H9 (cell line): ENCODE data around the gene SLC25A3. TPM values are rescaled to one million over a fixed set of nuclear protein-coding genes. Genes with fewer than 3 reads are reported as not detected.

Experiments used
- DNase-seq: peaks from one replicate; pipeline ENCODE4 v3.0.0-alpha.2; 2017
- H2AFZ ChIP-seq: one replicate; pipeline ENCODE4 v1.6.1; 2013; ENCODE audit warnings: mild to moderate bottlenecking, low read length, control low read depth, moderate library complexity
- H2AK5ac ChIP-seq: 2 replicates; pipeline ENCODE4 v1.6.1; 2013; ENCODE audit warnings: low read length, control low read depth, mixed read lengths; ENCODE audit not compliant: insufficient read length
- H2BK120ac ChIP-seq: one replicate; pipeline ENCODE4 v1.6.1; 2013; ENCODE audit warnings: low read depth, mild to moderate bottlenecking, low read length, control low read depth, inconsistent platforms; ENCODE audit not compliant: poor library complexity, severe bottlenecking
- H2BK12ac ChIP-seq: 2 replicates; pipeline ENCODE4 v1.6.1; 2013; ENCODE audit warnings: low read length, control low read depth, mixed read lengths, low read depth; ENCODE audit not compliant: insufficient read length
- H2BK15ac ChIP-seq: 2 replicates; pipeline ENCODE4 v1.6.1; 2013; ENCODE audit warnings: low read depth, low read length, control low read depth
- H2BK20ac ChIP-seq: one replicate; pipeline ENCODE4 v1.6.1; 2013; ENCODE audit warnings: low read depth, mild to moderate bottlenecking, low read length, control low read depth, inconsistent platforms; ENCODE audit not compliant: poor library complexity, severe bottlenecking
- H2BK5ac ChIP-seq: 2 replicates; pipeline ENCODE4 v1.6.1; 2013; ENCODE audit warnings: low read length, control low read depth, mixed read lengths; ENCODE audit not compliant: insufficient read length
- H3K14ac ChIP-seq: 2 replicates; pipeline ENCODE4 v1.6.1; 2013; ENCODE audit warnings: low read length, control low read depth; ENCODE audit not compliant: insufficient read depth
- H3K18ac ChIP-seq: 2 replicates; pipeline ENCODE4 v1.6.1; 2013; ENCODE audit warnings: low read depth, mild to moderate bottlenecking, mixed read lengths, low read length, control low read depth; ENCODE audit not compliant: insufficient read length
- H3K23ac ChIP-seq: 2 replicates; pipeline ENCODE4 v1.6.1; 2013; ENCODE audit warnings: low read length, control low read depth, mixed read lengths, low read depth; ENCODE audit not compliant: insufficient read length
- H3K23me2 ChIP-seq: 2 replicates; pipeline ENCODE4 v1.6.1; 2013; ENCODE audit warnings: low read depth, mild to moderate bottlenecking, mixed read lengths, low read length, control low read depth; ENCODE audit not compliant: insufficient read length, poor library complexity, severe bottlenecking
- H3K27ac ChIP-seq: 2 replicates; pipeline ENCODE4 v1.5.1; 2013; ENCODE audit warnings: low read length, control low read depth, mixed read lengths, low read depth; ENCODE audit not compliant: insufficient read length
- H3K27me3 ChIP-seq: 2 replicates; pipeline ENCODE4 v1.6.1; 2013; ENCODE audit warnings: low read length, control low read depth, inconsistent platforms; ENCODE audit not compliant: insufficient read depth
- H3K4ac ChIP-seq: 2 replicates; pipeline ENCODE4 v1.6.1; 2013; ENCODE audit warnings: low read depth, mild to moderate bottlenecking, control low read depth, inconsistent platforms, low read length, moderate library complexity
- H3K4me1 ChIP-seq: 2 replicates; pipeline ENCODE4 v1.6.1; 2013; ENCODE audit warnings: low read length, control low read depth, inconsistent platforms; ENCODE audit not compliant: insufficient read depth
- H3K4me2 ChIP-seq: 2 replicates; pipeline ENCODE4 v1.6.1; 2013; ENCODE audit warnings: low read length, control low read depth, mixed read lengths; ENCODE audit not compliant: insufficient read length, insufficient read depth
- H3K56ac ChIP-seq: 2 replicates; pipeline ENCODE4 v1.6.1; 2013; ENCODE audit warnings: low read depth, mild to moderate bottlenecking, mixed read lengths, low read length, control low read depth; ENCODE audit not compliant: insufficient read length
- H3K79me1 ChIP-seq: 2 replicates; pipeline ENCODE4 v1.6.1; 2013; ENCODE audit warnings: low read depth, mild to moderate bottlenecking, moderate library complexity, low read length, control low read depth, inconsistent platforms; ENCODE audit not compliant: insufficient read depth, poor library complexity, severe bottlenecking
- H3K79me2 ChIP-seq: 2 replicates; pipeline ENCODE4 v1.6.1; 2013; ENCODE audit warnings: low read length, control low read depth, inconsistent platforms; ENCODE audit not compliant: insufficient read depth
- H3K9ac ChIP-seq: 2 replicates; pipeline ENCODE4 v1.6.1; 2013; ENCODE audit warnings: low read length, control low read depth, mixed read lengths; ENCODE audit not compliant: insufficient read length; ENCODE audit errors: extremely low read depth
- H3K9me3 ChIP-seq: one replicate; pipeline ENCODE4 v1.6.1; 2013; ENCODE audit warnings: low read depth, low read length, inconsistent platforms; ENCODE audit not compliant: control insufficient read depth
- H3T11ph ChIP-seq: one replicate; pipeline ENCODE4 v1.6.1; 2013; ENCODE audit warnings: mild to moderate bottlenecking, low read length, control low read depth, inconsistent platforms
- H4K20me1 ChIP-seq: one replicate; pipeline ENCODE4 v1.6.1; 2013; ENCODE audit not compliant: control insufficient read depth, insufficient read length, insufficient read depth
- H4K5ac ChIP-seq: 2 replicates; pipeline ENCODE4 v1.6.1; 2013; ENCODE audit warnings: low read depth, mild to moderate bottlenecking, mixed read lengths, low read length, control low read depth; ENCODE audit not compliant: insufficient read length
- H4K8ac ChIP-seq: replicated peaks from 2 replicates; pipeline ENCODE4 v1.6.1; 2013; ENCODE audit warnings: low read length, control low read depth, mixed read lengths, low read depth; ENCODE audit not compliant: insufficient read length
- H4K91ac ChIP-seq: 2 replicates; pipeline ENCODE4 v1.6.1; 2013; ENCODE audit warnings: low read depth, mild to moderate bottlenecking, moderate library complexity, mixed read lengths, low read length, control low read depth; ENCODE audit not compliant: insufficient read length
- H3K27ac Mint-ChIP-seq, 3 experiments: 2 replicates in 2 of 3; 3 replicates in 1 of 3; pipeline ENCODE4 v1.8.0; 2020 to 2021; ENCODE audit warnings: mixed read lengths in 3 of 3, mild to moderate bottlenecking in 1 of 3, moderate library complexity in 1 of 3
- H3K27me3 Mint-ChIP-seq: 2 replicates; pipeline ENCODE4 v1.8.0; 2021; ENCODE audit warnings: low read depth, mild to moderate bottlenecking, moderate library complexity, mixed read lengths
- H3K36me3 Mint-ChIP-seq, 3 experiments: 2 replicates in 2 of 3; 3 replicates in 1 of 3; pipeline ENCODE4 v1.8.0; 2020 to 2021; ENCODE audit warnings: low read depth in 3 of 3, mixed read lengths in 3 of 3; ENCODE audit not compliant: insufficient read depth in 1 of 3
- H3K4me1 Mint-ChIP-seq, 2 experiments: 2 replicates each; pipeline ENCODE4 v1.8.0; 2020; ENCODE audit warnings: mixed read lengths in 2 of 2
- H3K4me3 Mint-ChIP-seq, 2 experiments: 2 replicates in 1 of 2; 3 replicates in 1 of 2; pipeline ENCODE4 v1.8.0; 2020 to 2021; ENCODE audit warnings: mild to moderate bottlenecking in 2 of 2, mixed read lengths in 2 of 2, moderate library complexity in 1 of 2
- H3K9me3 Mint-ChIP-seq, 2 experiments: 2 replicates in 1 of 2; 3 replicates in 1 of 2; pipeline ENCODE4 v1.8.0; 2020; ENCODE audit warnings: mild to moderate bottlenecking in 2 of 2, mixed read lengths in 2 of 2, moderate library complexity in 1 of 2
- CTCF ChIP-seq: fragments of 200-600 bp; sonication (generic); conservative IDR thresholded peaks from 3 replicates; pipeline ENCODE4 v1.8.0; 2021; ENCODE audit warnings: antibody characterized with exemption, mild to moderate bottlenecking
- WGBS: extraction: QIAGEN DNeasy Blood & Tissue Kit; methylation state at CpG from one replicate; pipeline ENCODE4 v1.1.7; 2013; ENCODE audit warnings: missing lambda C conversion rate, low lambda C conversion rate, mixed read lengths; ENCODE audit not compliant: insufficient read length; ENCODE audit errors: extremely low coverage; 5-methylcytosine and 5-hydroxymethylcytosine counted together
- total RNA-seq: library from RNA; stranded (reverse); gene quantifications from 2 replicates; pipeline ENCODE4 v1.2.1, GENCODE V29; 2021

SLC25A3 gene
- total RNA-seq, 1 experiment from 2014 or later: 673 TPM

DNA sequence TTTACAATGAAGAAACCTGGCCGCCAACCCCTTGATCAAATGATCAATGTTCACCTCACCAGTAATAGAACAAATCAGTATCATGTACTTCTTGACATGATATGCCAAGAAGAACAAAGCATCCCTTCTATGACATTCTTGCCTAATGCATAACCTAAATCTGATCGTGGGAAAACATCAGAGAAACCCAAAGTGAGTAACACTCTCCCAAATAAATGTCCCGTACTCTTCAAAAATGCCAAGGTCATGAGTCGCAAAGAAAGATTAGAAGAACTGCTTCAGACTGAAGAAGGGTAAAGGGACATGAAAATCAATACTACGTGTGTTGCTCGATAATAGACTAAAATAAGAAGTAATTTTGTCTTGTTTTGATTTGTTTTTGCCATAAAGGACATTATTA, 11.4 kb upstream of the SLC25A3 start:
- H3K27ac ChIP-seq: no peak overlapping the region
- no peaks in the 10 kb centered on the region for H4K20me1 ChIP-seq
- no peak overlapping the region for H3K27ac Mint-ChIP-seq
- no peaks in the 10 kb centered on the region; the same call in 1 of the 2 replicates for H3K27me3 ChIP-seq
- no peaks in the 10 kb centered on the region for H3K4me1 Mint-ChIP-seq
- H3K36me3 Mint-ChIP-seq: no peaks in the 10 kb centered on the region
- H3K9me3 Mint-ChIP-seq: no peaks in the 10 kb centered on the region
- H3K9me3 ChIP-seq: no peaks in the 10 kb centered on the region
- H2BK12ac ChIP-seq: no peak overlapping the region
- no CpG with 5 or more reads among the region's 6 CpGs for WGBS
- H3K4ac ChIP-seq: no peak overlapping the region
- no peak overlapping the region for H4K5ac ChIP-seq
- H3K27me3 Mint-ChIP-seq: no peaks in the 10 kb centered on the region; the same call in 1 of the 2 replicates
- no peak for DNase-seq
- H4K8ac ChIP-seq: no peak overlapping the region
- H3K23me2 ChIP-seq: no peaks in the 10 kb centered on the region
- H3K23ac ChIP-seq: no peak overlapping the region
- H2BK15ac ChIP-seq: no peak overlapping the region
- H3K79me2 ChIP-seq: no peaks in the 10 kb centered on the region
- no peak overlapping the region for H4K91ac ChIP-seq
- H3K4me1 ChIP-seq: no peaks in the 10 kb centered on the region
- no peak overlapping the region for H3T11ph ChIP-seq
- H2AFZ ChIP-seq: no peak overlapping the region
- H2BK120ac ChIP-seq: no peak overlapping the region
- no peak for TF ChIP-seq CTCF
- H3K56ac ChIP-seq: no peak overlapping the region
- no peak overlapping the region for H2BK20ac ChIP-seq
- H3K79me1 ChIP-seq: no peaks in the 10 kb centered on the region
- H2BK5ac ChIP-seq: no peak overlapping the region
- no peak overlapping the region for H3K4me3 Mint-ChIP-seq
- no peak overlapping the region for H3K9ac ChIP-seq
- H3K14ac ChIP-seq: no peak overlapping the region
- no peak overlapping the region for H3K4me2 ChIP-seq
- no peak overlapping the region for H2AK5ac ChIP-seq
- H3K18ac ChIP-seq: no peak overlapping the region
